CD4-positive, alpha-beta T cell treated with Interleukin-15 for 4 hours (primary cell): ENCODE results near the gene MBLAC1.

Experiments
- DNase-seq: peaks from one replicate; pipeline ENCODE4 v3.0.0-alpha.2; 2020; ENCODE audit warnings: low spot score

The MBLAC1 gene

DNA sequence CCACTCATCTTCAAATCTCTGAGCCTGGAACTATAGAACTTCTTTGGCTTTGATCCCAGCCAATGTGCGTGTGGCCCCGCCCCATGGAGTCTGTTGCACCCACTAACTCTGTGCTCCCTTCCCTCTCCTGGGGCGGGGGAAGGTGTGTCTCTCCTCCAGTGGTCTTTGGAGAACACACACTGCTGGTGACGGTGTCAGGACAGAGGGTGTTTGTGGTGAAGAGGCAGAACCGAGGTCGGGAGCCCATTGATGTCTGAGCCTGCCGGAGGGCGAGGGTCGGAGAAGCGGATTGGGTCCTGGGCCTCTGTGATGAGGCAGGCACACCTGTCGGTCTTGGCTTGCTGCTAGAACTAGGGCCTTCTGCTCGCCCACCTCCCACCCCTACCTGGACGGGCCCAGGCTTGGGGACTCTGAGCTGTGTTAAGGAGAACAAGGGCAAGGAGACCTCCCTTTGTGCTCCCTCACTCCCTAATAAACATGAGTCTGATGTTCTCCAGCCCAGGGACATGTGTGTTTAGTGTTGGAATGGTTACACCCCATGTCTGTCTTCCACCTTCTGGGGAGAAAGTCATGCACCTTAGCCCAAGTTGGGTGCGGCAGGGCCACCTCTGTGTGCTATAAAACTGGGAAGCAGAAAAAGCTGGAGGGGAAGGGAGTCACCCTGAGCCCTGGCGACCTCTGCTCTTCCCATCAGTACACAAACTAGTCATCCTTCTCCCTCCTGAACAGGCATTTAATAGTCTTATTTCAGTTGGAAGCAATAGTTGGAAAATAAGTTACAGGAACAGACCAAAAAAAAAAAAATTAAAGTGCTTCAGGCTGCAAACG, 27.2 kb downstream of the MBLAC1 start:
- DNase-seq, result no peak

DNA sequence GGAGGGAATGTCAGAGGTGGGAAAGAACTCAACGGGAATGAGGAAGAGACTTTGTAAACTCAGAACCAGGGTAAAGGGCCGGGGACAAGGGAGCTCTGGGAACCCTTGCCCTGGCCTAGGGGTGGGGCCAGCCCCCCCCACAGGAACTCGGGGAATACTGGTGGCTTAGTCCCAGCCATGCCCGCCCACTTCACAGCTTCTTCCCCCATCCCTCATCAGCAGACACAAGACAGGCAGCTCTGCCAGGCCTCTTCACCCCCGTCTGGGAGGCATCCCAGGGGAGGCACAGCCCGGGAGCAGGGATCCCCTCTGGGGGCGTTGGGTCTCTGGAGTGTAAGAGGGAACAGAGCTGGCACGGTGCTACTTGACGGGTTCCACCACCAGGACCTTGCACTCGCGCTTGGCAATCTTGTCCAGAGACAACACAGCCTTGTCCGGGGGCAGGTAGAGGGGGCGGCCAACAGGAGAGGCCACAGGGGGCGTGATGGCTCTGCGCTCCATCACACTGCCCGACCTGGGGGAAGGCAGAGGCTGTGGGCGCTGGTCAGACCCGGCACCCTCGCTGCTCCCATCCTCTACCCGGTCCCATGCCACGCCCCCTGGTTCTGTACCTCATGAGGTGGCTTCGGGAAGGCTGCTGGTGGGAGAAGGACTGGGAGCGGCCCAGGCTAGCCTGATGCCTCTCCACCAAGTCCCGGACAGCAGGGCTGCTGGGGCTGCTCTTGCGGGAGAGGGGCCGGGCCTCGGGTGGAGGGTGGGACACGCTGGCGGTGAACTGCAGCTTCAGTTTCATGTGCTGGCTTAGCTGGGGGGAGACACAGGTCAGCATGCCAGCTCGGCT, 28.1 kb downstream of the MBLAC1 start:
- DNase-seq, result no peak

DNA sequence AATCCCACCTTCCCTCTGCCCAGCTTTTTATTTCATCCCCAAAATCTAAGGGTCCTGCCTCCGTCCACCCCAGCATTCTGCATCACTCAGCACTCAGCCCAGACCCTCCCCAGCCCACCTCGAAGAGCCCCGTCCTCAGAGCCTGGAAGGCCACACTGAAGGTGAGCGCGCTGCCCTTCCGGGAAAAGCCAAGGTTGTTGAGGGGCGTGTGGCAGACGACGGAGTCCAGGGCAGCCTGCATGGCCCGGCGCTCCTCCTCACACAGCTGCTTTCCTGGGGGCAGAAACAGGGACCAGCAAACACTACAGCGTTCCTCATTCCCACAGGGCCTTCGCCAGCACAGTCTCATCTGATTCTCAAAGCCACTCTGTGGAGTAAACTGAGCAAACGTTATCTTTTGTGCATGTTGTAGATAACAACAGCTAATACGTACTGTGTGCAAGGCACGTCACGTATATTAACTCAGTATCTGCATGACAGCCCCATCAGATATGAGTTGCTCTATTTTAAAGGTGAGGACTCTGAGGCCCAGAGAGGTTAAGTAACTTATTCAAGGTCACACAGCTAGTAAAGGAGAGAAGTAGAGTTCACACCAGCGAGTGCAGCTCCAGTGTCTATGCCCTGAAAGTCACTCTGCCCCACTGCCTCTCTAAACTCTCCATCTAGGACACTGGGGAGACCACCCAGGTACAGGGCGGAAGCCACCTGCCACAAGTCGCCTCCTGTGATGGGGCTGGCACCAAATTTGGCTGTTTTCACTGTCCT, 29.0 kb downstream of the MBLAC1 start:
- no peak for DNase-seq

DNA sequence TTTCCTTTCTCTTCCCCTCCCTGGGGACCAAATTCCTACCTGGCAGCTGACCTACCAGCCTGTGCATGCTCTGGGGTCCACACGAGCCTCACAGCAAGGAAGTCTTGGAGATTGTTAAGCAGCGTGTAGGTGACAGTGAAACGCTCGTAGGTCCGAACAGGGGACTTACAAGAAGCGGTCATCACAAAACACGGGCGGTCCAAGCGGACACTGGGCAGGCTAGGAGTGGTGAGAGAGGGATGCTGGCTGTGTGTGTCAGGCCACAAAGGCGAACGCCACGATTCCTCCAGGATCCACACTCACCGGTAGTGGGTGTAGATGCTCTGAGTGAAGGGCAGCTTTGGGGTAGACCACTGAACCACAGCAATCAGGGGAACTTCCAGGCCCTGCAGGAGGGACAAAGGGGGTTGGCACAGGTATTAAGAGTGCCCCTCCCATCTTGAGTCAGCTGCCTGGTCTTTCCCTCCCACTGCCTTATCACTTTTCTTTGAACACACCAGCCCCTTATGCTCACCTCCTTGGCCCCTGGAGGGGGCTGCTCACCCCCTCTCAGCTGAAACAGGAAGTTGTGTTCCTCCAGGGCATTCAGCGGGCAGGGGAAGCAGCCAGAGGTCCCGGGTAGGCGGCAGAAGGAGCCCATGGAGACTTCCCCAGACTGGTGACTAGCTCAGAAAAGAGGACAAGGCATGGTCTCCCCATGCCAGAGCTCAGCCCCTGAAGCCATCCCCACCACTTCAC, 29.7 kb downstream of the MBLAC1 start:
- no peak for DNase-seq

- DNase-seq, result no peak
Measured at GRCh38 chr7:100157069-100157333, 30.2 kb downstream of the MBLAC1 start.

GRCh38 chr7:100157334-100158228, 30.8 kb downstream of the MBLAC1 start:
- DNase-seq, result no peak

- peak; percentile 87 for DNase-seq
Measured at GRCh38 chr7:100158229-100159098, 31.7 kb downstream of the MBLAC1 start, which contains the start of gene TRAPPC14. TSS of gene TRAPPC14 (minus strand) at chr7:100158723. CDS start at chr7:100158499, 224 bp downstream.

- no peak for DNase-seq
Measured at GRCh38 chr7:100159099-100159623, 32.4 kb downstream of the MBLAC1 start.

DNA sequence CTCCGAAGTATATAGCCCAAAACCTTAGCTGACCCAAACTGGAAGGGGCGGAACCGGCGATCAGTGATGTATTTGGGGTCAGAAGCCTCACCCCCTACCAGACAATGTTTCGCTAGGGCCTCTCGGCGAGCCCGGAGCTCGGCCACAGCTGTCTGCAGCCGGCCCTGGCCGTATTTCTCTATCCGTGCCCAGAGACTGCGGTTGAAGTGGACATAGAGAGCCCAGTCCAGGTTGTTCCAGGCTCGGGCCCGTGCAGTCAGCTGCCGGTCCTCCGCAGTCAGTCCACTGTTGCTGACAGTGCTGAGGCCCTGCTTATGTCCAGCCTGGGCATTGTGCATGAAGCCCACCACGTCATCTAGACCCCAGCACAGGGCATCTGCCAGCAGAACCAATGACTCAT, 33.3 kb downstream of the MBLAC1 start:
- no peak for DNase-seq

DNA sequence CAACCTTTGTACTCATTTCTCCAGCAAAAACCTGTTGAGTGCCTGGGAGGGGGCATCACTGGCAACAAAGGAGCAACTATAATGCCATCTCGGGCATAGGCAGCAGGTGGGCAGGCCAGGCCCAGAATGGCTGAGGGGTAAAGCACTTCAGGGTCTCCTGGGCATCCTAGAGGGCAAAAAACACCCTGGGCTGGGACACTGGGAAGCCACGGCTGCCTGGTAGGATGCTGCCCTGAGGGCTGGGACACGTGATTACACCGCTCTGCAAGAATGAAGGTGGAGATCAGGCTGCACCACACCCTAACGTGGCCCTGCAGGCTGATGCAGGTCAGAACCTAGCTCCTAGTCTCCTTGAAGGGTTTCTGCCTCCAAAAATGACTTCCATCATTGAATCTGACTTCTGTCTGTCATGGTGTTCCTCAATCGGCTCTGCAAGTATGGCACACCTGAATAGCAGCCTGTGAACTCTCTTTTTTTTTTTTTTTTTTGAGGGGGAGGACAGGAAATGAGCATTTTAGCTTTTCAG, 36.3 kb downstream of the MBLAC1 start:
- no peak for DNase-seq

- no peak for DNase-seq
Measured at GRCh38 chr7:100163871-100164270, 37.1 kb downstream of the MBLAC1 start.

- no peak for DNase-seq
Measured at GRCh38 chr7:100166317-100166940, 39.7 kb downstream of the MBLAC1 start.

DNA sequence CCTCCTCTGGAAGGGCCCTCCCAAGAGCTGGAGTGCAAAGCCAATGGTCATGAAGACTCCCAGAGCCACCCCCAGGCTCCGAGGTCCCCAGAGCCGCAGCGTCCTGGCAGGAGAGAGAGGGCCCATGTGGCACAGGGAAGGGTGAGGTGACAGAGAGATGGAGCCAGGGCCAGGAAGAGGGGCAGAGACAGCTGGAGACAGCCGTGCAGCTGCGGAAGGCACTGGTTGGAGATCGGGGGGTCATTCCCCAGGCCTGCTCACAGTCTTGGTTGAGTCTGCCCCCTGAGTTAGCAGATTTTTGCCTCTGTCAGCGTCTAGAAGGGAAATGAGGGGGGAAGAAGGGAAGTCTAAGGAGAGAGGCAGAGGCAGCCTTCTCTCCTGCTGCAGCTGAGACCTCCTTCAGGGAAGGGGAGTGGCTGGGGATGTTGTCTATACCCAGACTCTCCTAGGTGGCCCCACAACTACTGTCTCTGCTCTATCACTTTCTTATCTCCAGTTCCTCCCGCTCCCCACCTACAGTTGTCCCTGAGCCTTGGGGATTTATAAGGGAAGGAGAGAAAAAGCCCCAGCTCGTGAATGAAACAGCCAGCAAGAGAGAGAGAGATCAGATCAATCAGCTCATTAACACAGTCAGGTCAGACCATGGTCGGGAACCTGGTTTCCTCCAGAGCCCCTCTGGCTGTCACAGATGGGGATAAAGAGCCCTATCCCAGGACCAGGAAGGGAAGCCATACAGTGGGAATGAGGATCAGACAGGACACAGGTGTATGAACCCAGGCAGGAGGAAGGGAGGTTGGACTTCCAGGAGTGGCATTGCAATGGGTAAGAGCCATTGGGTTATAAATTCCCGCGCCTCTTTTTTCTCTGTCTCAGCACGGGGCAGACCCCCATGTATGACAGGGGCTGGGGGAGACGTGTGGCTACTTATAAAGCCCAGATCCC, 40.5 kb downstream of the MBLAC1 start:
- DNase-seq, result no peak

DNA sequence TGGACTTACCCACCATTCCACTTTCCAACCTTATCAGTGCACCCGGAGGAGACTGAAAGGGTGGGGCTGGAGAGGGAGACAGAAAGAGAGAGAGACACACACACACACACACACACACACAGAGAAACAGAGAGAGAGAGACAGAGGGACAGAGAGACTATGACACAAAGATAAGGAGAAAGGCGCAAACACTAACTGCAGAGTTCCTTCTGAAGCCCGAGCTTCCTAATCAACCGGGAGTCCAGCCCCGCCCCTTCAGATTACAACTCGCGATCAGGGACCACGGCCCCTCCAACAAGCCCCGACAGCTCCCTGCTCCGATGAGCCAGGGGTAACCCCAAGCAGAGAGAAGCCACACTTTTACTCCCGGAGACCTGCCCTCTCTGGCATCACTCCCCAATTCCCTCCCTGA, 41.2 kb downstream of the MBLAC1 start:
- DNase-seq, result no peak

- DNase-seq, result no peak
Measured at GRCh38 chr7:100169147-100169850, 42.5 kb downstream of the MBLAC1 start.

DNA sequence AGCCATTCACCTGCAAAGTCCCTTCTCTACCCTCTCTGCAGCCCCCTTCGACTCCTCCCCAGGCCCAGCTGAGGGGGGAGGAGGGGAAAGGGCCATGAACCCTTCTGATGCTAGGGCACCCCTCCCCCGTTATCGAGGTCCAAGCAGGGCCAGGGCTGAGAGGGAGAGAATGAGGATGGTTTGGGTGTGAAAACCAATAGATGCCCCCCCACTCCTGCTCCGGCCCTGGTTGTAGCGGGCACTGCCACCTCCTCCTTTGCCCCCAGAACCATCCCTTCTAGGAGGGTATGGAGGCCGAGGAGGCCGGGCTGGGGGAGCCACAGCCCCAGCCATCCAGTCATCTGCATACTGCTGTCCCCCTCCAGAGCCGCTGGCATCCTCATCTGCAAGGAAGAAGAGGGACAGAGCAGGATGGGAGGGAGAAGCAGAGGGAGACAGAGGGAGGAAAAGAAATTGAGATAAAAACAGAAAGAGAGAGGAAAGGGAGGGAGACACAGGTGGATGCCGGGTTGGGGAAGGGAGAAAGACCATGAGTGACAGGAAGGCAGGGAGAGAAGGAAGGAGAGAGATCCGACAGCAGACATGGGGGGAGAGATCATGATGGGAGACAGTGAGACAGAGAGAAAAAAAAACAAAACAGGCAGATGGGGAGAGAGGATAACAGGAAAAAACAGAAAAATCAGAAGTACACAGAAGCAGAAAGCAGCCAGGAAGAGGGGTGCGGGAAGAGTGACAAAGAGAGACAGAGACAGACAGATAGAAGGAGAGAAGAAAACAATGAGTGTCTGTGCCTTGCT, 43.5 kb downstream of the MBLAC1 start:
- DNase-seq, result no peak
